ENCODE measurements around the gene SFT2D3.

The SFT2D3 gene

GRCh38 chr2:127709336-127709735, 8.0 kb downstream of the SFT2D3 start:
- H3K4me2 ChIP-seq (ENCODE audit: low read length), result no peak overlapping the region
- no peaks in the 10 kb centered on the region for H3K9me3 ChIP-seq (ENCODE audit: control insufficient read depth, low read length)
- H3K4me3 ChIP-seq (ENCODE audit: low read depth, low read length), result no peak overlapping the region

GRCh38 chr2:127712999-127713398, 11.7 kb downstream of the SFT2D3 start:
- Histone ChIP-seq H3K9me3 (ENCODE audit: control insufficient read depth, low read length) (no peaks in the 10 kb centered on the region), H3K27ac (no peak overlapping the region), H3K4me2 (ENCODE audit: low read length) (no peak overlapping the region), H2AFZ (no peak overlapping the region), H3K9ac (no peak overlapping the region), H3K36me3 (ENCODE audit: control insufficient read depth, insufficient read depth, low read length) (no peaks in the 10 kb centered on the region), H3K79me2 (peaks cover 3% of the 10 kb centered on the region), H3K27me3 (ENCODE audit: control insufficient read depth, insufficient read depth, low read length) (no peaks in the 10 kb centered on the region), H3K4me3 (ENCODE audit: low read depth, low read length) (no peak overlapping the region), H3K4me1 (no peaks in the 10 kb centered on the region)
- TF ChIP-seq CTCF (IDR thresholded peaks at IDR 0.05), result no peak

More at GRCh38 chr2:127709336-127709735, 8.0 kb downstream of the SFT2D3 start:
- no peaks in the 10 kb centered on the region for H3K4me1 ChIP-seq
- H3K79me2 ChIP-seq, result peaks cover 3% of the 10 kb centered on the region
- H3K9ac ChIP-seq, result no peak overlapping the region
- no peak overlapping the region for H2AFZ ChIP-seq
- no peak overlapping the region for H3K27ac ChIP-seq
- no peaks in the 10 kb centered on the region for H3K27me3 ChIP-seq (ENCODE audit: control insufficient read depth, insufficient read depth, low read length)
- no peaks in the 10 kb centered on the region for H3K36me3 ChIP-seq (ENCODE audit: control insufficient read depth, insufficient read depth, low read length)
- no peak for TF ChIP-seq CTCF (IDR thresholded peaks at IDR 0.05)

- TF ChIP-seq CTCF (IDR thresholded peaks at IDR 0.05), result no peak
- Histone ChIP-seq H3K79me2 (peaks cover 3% of the 10 kb centered on the region), H3K4me3 (ENCODE audit: low read depth, low read length) (no peak overlapping the region), H3K9ac (no peak overlapping the region), H3K36me3 (ENCODE audit: control insufficient read depth, insufficient read depth, low read length) (no peaks in the 10 kb centered on the region), H3K27ac (no peak overlapping the region), H3K27me3 (ENCODE audit: control insufficient read depth, insufficient read depth, low read length) (no peaks in the 10 kb centered on the region), H3K4me1 (no peaks in the 10 kb centered on the region), H2AFZ (no peak overlapping the region), H3K9me3 (ENCODE audit: control insufficient read depth, low read length) (no peaks in the 10 kb centered on the region), H3K4me2 (ENCODE audit: low read length) (no peak overlapping the region)
These were observed 12.3 kb downstream of the SFT2D3 start for GRCh38 chr2:127713562-127713961.

- H3K4me2 ChIP-seq (ENCODE audit: low read length), result no peak overlapping the region
- no peak for TF ChIP-seq CTCF (IDR thresholded peaks at IDR 0.05)
- H3K4me3 ChIP-seq (ENCODE audit: low read depth, low read length), result no peak overlapping the region
- no peak overlapping the region for H3K9ac ChIP-seq
- H3K9me3 ChIP-seq (ENCODE audit: control insufficient read depth, low read length), result no peaks in the 10 kb centered on the region
- H3K27me3 ChIP-seq (ENCODE audit: control insufficient read depth, insufficient read depth, low read length), result no peaks in the 10 kb centered on the region
- no peaks in the 10 kb centered on the region for H3K79me2 ChIP-seq
- H3K36me3 ChIP-seq (ENCODE audit: control insufficient read depth, insufficient read depth, low read length), result no peaks in the 10 kb centered on the region
- no peaks in the 10 kb centered on the region for H3K4me1 ChIP-seq
- H2AFZ ChIP-seq, result no peak overlapping the region
- no peak overlapping the region for H3K27ac ChIP-seq
These were observed 14.6 kb downstream of the SFT2D3 start for GRCh38 chr2:127715778-127716449.

GRCh38 chr2:127718271-127718670, 17.0 kb downstream of the SFT2D3 start:
- no peaks in the 10 kb centered on the region for H3K79me2 ChIP-seq
- H3K4me3 ChIP-seq (ENCODE audit: low read depth, low read length), result no peak overlapping the region
- H3K9ac ChIP-seq, result no peak overlapping the region
- H2AFZ ChIP-seq, result no peak overlapping the region
- no peak overlapping the region for H3K27ac ChIP-seq
- no peak overlapping the region for H3K4me2 ChIP-seq (ENCODE audit: low read length)
- no peaks in the 10 kb centered on the region for H3K4me1 ChIP-seq
- H3K9me3 ChIP-seq (ENCODE audit: control insufficient read depth, low read length), result no peaks in the 10 kb centered on the region
- no peak for TF ChIP-seq CTCF (IDR thresholded peaks at IDR 0.05)
- no peaks in the 10 kb centered on the region for H3K36me3 ChIP-seq (ENCODE audit: control insufficient read depth, insufficient read depth, low read length)
- H3K27me3 ChIP-seq (ENCODE audit: control insufficient read depth, insufficient read depth, low read length), result no peaks in the 10 kb centered on the region

Measured in parathyroid adenoma (tissue), 2 donors.